Brain microvascular endothelial cell (primary cell): ENCODE data around the gene SPHKAP.

Source experiments
- DNase-seq: peaks from one replicate; pipeline ENCODE4 v3.0.0-alpha.2; 2020
- H3K27ac ChIP-seq: fragments of 250-450 bp; sonication (Bioruptor Pico); 2 replicates; pipeline ENCODE4 v1.5.1; 2020; ENCODE audit warnings: mild to moderate bottlenecking, moderate library complexity
- H3K27me3 ChIP-seq: fragments of 250-450 bp; sonication (Bioruptor Pico); replicated peaks from 2 replicates; pipeline ENCODE4 v1.5.1; 2020; ENCODE audit warnings: mild to moderate bottlenecking
- H3K36me3 ChIP-seq: fragments of 250-450 bp; sonication (Bioruptor Pico); replicated peaks from 2 replicates; pipeline ENCODE4 v1.5.1; 2020; ENCODE audit warnings: mild to moderate bottlenecking
- H3K4me3 ChIP-seq: 2 replicates; pipeline ENCODE4 v1.5.1; 2011; ENCODE audit warnings: low read depth, mild to moderate bottlenecking, control low read depth, low read length, moderate library complexity
- CTCF ChIP-seq: IDR thresholded peaks from 2 replicates; pipeline ENCODE4 v1.5.1; 2011; ENCODE audit warnings: low read depth, mild to moderate bottlenecking, moderate library complexity, low read length, control low read depth, inconsistent platforms; ENCODE audit errors: missing control alignments
- in situ Hi-C: cut with HindIII; loops from 2 replicates; pipeline ENCODE4 v1.10.0; 2017; ENCODE audit warnings: low sequenced_read_pairs, low pct_ligation_motif_present

SPHKAP gene

GRCh38 chr2:228104215-228104614 is 77.3 kb downstream of the SPHKAP start:
- H3K27ac ChIP-seq: no peak overlapping the region
- DNase-seq: no peak
- in situ Hi-C loops: no loop called here
- no peak overlapping the region for H3K4me3 ChIP-seq
- no peaks in the 10 kb centered on the region for H3K36me3 ChIP-seq
- no peak for TF ChIP-seq CTCF
- H3K27me3 ChIP-seq: no peaks in the 10 kb centered on the region

DNA sequence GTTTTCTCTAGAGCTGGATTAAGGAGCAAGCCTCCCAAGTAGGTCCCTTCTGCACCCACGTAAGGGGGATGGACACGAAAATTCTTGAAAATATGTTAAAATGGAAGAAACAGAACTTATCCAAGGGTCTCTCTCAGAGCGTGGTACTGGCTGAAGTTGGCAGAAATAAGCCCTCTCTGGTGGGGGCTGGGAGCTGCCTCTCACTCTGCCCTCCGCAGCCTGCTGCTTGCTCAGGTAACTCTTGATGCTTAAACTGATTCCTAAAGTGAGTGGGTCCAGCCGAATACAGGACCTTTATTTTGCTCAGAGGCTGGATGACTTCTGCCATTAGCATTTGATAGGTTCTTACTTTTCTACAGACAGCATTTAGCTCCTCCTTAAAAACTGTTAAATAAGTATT is 78.1 kb downstream of the SPHKAP start:
- no peak for DNase-seq
- H3K27ac ChIP-seq: no peak overlapping the region
- in situ Hi-C loops: no loop called here
- no peak overlapping the region for H3K4me3 ChIP-seq
- TF ChIP-seq CTCF: no peak
- H3K36me3 ChIP-seq: no peaks in the 10 kb centered on the region
- H3K27me3 ChIP-seq: no peaks in the 10 kb centered on the region

GRCh38 chr2:228102949-228103348 is 78.5 kb downstream of the SPHKAP start:
- no peak for TF ChIP-seq CTCF

DNA sequence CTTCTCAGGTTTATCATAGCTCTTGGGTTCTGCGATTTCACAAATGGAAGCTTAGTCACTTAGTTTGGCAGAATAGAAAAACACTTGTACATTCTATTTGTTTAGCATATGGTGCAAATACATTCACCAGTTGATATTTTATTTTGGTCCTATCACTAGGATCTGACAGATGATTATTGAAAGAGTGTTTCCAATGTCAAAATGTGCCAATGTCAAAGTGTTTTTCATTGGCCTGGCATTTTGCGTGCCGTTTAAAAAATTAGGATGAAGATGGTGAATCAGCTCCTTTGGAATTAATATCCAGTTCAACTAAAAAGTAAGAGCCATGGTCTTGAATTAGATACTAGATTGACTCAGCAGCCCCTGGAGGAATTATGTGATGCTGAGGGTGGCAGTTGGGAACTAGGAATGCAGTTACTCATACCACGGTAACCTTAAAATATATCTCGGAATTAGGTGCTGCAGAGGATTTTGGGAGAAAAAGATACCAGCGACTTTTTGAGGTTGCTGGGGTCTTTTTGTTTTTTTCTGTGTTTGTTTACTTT is 87.0 kb downstream of the SPHKAP start:
- no peak for DNase-seq
- Histone ChIP-seq H3K4me3 (no peak overlapping the region), H3K27ac (no peak overlapping the region), H3K27me3 (no peaks in the 10 kb centered on the region), H3K36me3 (no peaks in the 10 kb centered on the region)
- in situ Hi-C loops: no loop called here
- TF ChIP-seq CTCF: no peak

More at GRCh38 chr2:228102949-228103348, 78.5 kb downstream of the SPHKAP start:
- Histone ChIP-seq H3K27me3 (no peaks in the 10 kb centered on the region), H3K27ac (no peak overlapping the region), H3K4me3 (no peak overlapping the region), H3K36me3 (no peaks in the 10 kb centered on the region)
- no peak for DNase-seq
- in situ Hi-C loops: no loop called here

- no peak for TF ChIP-seq CTCF
- no peak for DNase-seq
- H3K27ac ChIP-seq: no peak overlapping the region
- no peaks in the 10 kb centered on the region for H3K36me3 ChIP-seq
- in situ Hi-C loops: no loop called here
- H3K4me3 ChIP-seq: no peak overlapping the region
- no peaks in the 10 kb centered on the region for H3K27me3 ChIP-seq
Observed at GRCh38 chr2:228092056-228092455, 89.4 kb downstream of the SPHKAP start.

DNA sequence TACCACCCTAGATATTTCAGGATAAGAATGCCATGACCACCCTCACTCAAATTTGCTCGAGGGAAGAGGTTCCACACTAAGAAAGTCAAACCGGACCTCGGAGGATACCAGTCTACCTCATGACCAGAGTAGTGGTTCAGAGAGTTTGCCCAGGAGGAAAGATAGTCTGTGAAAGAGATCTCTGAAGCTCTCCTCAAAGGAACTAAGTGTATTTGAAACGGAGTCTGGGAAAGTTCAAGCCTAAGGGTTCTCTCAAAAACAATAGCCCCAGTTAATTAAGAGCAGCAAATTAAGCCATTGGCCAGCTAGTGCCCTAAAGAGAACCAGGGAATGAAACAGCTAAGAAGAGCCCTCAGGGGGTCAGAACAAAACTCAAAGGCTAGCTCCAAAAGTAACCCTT is 94.9 kb downstream of the SPHKAP start:
- no peaks in the 10 kb centered on the region for H3K36me3 ChIP-seq
- no peak overlapping the region for H3K4me3 ChIP-seq
- DNase-seq: no peak
- in situ Hi-C loops: no loop called here
- no peaks in the 10 kb centered on the region for H3K27me3 ChIP-seq
- no peak overlapping the region for H3K27ac ChIP-seq
- no peak for TF ChIP-seq CTCF
